GM18505 (cell line): Measurements from ENCODE around the gene GGNBP2.
"Not testable (repeated sequence)": the region's sequence is repeated elsewhere in the genome, so short reads cannot be mapped to it uniquely, and the experiment has no call there.

Experiments used
- ATAC-seq: cut with Tn5 transposase; IDR thresholded peaks from one replicate; pipeline ENCODE4 v1.9.1; 2021; ENCODE audit not compliant: unreplicated experiment
- POLR2A ChIP-seq: IDR thresholded peaks from 4 replicates; pipeline ENCODE4 v1.6.1; 2011; ENCODE audit warnings: borderline replicate concordance; ENCODE audit not compliant: insufficient read depth, insufficient read length; ENCODE audit errors: extremely low read depth

Gene GGNBP2

GRCh38 chr17:36594626-36595401 lies 50.1 kb downstream of the GGNBP2 start:
- ATAC-seq, result no peak
- TF ChIP-seq POLR2A, result no peak

GRCh38 chr17:36597226-36597625 lies 52.5 kb downstream of the GGNBP2 start:
- TF ChIP-seq POLR2A, result no peak
- no peak for ATAC-seq

- ATAC-seq, result no peak
These were observed 53.4 kb downstream of the GGNBP2 start for GRCh38 chr17:36597866-36598777.

GRCh38 chr17:36598951-36599401 lies 54.3 kb downstream of the GGNBP2 start:
- no peak for ATAC-seq
- no peak for TF ChIP-seq POLR2A

More at GRCh38 chr17:36597866-36598777, 53.4 kb downstream of the GGNBP2 start:
- TF ChIP-seq POLR2A, result no peak

- no peak for ATAC-seq
- no peak for TF ChIP-seq POLR2A
These were observed 55.0 kb downstream of the GGNBP2 start for GRCh38 chr17:36599546-36600250.

- no peak for TF ChIP-seq POLR2A
- no peak for ATAC-seq
These were observed 55.7 kb downstream of the GGNBP2 start for GRCh38 chr17:36600465-36600864.

- TF ChIP-seq POLR2A, result no peak
- peak; percentile 11 for ATAC-seq
These were observed 56.2 kb downstream of the GGNBP2 start for GRCh38 chr17:36600936-36601302.

GRCh38 chr17:36601303-36602029 lies 56.7 kb downstream of the GGNBP2 start, which contains the start of gene MRM1:
MRM1 (plus strand) TSS chr17:36601583; CDS start chr17:36601811, 228 bp downstream.
- ATAC-seq, result peak; percentile 74
- peak; percentile 97 for TF ChIP-seq POLR2A

GRCh38 chr17:36602030-36602748 lies 57.5 kb downstream of the GGNBP2 start:
- peak; percentile 14 for ATAC-seq
- TF ChIP-seq POLR2A, result no peak

- no peak for ATAC-seq
- TF ChIP-seq POLR2A, result no peak
These were observed 58.2 kb downstream of the GGNBP2 start for GRCh38 chr17:36602924-36603384.

- not testable (repeated sequence) for ATAC-seq
These were observed 60.3 kb downstream of the GGNBP2 start for GRCh38 chr17:36605028-36605427.

GRCh38 chr17:36608280-36608679 lies 63.6 kb downstream of the GGNBP2 start:
- ATAC-seq, result no peak
- no peak for TF ChIP-seq POLR2A
